ENCODE measurements around the gene NSG1.

GRCh38 chr4:4406455-4407298, 19.8 kb downstream of the NSG1 start:
- TF ChIP-seq POLR2AphosphoS5 (IDR thresholded peaks at IDR 0.05; ENCODE audit: insufficient read depth, low read depth, low read length) (no peak), CTCF (IDR thresholded peaks at IDR 0.05; ENCODE audit: extremely low read depth in 1 of 2, insufficient read depth in 1 of 2, low read depth in 1 of 2, low read length in 2 of 2) (no peak)

Data from endothelial cell of umbilical vein (primary cell).